ENCODE data around the gene B3GALT2.

B3GALT2 gene

DNA sequence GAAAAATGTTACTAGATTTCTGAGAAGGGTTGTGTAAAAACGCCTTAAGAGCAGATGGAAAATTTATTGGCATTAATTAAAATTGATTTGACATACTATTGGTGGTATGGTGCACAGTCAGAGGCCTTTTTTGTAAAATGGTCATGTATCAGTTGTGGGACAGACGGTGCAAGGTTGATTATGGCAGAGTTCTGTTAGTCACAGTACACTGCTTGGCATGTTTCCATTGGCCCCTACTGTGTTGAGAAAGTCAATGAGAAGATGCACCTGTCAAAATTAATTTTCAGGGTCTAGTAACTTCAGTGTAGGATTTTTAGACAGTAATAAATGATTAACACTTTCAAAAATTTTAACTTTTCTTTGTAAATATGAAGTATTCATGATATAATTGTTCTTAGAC, 4.4 kb downstream of the B3GALT2 start:
- DNase-seq (ENCODE audit: low read depth) = no peak

GRCh38 chr1:193181536-193181935, 4.9 kb downstream of the B3GALT2 start:
- DNase-seq (ENCODE audit: low read depth) = no peak

- no peak for DNase-seq (ENCODE audit: low read depth)
These were observed 7.3 kb downstream of the B3GALT2 start for GRCh38 chr1:193179094-193179493.

- DNase-seq (ENCODE audit: low read depth) = no peak
These were observed 9.6 kb downstream of the B3GALT2 start for GRCh38 chr1:193176788-193177187.

DNA sequence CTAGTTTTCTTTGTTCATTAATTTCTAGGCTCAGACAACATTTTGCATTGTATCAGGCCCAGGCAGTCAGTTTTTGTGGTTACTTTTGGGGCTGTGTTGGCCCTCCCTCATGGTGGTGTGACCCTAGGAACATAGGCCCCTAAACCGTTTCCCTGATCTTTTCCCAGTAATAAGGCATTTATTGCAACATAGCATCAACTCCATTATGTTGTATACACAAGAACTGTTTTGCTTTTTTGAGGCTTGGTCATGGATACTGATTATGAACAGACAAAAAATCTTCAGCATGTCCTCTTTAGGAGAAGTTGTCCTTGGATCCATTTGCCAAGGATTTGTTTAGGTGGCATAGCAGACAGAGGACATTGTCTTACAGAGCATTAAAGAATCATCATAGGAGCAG, 10.3 kb downstream of the B3GALT2 start:
- DNase-seq (ENCODE audit: low read depth) = no peak

DNA sequence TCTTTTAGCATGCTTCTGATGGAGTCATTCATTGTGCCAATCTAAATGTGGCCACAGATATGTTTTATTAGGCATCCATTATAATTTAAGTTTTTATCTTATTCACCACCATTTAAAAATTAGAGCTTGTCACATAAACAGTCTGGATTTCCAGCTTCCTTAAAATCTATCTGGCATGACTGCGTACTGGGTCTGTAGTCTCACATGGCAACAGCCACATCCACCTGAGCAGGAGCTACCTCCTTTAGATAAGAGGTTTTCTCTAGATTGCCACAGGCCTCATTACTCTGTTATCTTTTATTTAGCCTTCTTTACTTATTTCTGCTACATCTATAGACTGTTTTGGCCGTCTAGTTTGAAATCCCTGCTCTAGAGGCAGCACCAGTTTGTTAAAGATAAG, 29.1 kb downstream of the B3GALT2 start:
- DNase-seq (ENCODE audit: low read depth) = no peak

DNA sequence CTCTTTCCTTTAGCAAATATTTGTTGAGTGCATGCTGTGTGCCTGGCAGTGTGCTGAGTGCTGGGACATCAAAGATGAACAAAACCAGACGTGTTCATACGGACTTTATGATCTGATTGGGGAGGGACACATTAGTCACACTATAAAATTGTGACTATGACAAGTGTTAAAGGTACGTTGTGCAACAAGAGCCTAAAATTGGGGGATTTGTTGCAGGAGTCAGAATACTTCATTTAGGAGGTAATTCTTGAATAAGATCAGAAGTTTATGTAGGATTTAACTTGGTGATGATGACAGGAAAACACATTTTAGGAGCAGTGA, 29.6 kb downstream of the B3GALT2 start:
- DNase-seq (ENCODE audit: low read depth) = no peak

DNA sequence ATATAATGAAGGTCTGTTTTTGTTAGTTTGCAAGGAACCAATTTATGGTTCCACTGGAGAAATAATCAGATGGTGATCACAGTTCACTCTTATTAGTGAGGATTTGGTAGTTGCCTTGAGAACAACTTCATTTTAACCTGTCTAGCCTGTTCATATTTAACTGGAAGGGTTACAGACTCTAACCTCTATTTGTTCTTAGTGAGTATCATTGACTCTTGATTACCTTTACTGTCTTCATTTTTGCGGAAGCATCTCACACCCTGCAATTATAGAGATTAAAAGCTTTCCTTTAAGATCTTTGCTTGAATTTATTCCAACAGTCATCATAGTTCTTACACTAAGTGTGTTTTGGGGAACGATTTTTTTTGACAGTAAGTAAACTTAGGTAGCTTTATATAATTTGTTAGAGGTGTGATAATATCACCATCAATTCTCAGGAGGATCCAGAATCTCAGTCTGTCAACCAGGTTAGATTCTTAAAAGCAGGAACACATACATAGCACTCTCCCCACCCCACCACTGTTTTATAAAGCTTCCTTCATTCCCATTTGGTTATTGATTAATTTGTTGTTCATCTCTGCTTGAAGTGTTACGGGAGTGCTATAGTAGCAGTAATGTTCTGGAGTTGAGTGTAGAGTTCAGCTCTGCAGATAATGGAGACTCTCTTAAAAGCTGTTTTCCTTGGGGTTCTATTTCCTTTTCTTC, 30.1 kb downstream of the B3GALT2 start:
- DNase-seq (ENCODE audit: low read depth) = no peak

DNA sequence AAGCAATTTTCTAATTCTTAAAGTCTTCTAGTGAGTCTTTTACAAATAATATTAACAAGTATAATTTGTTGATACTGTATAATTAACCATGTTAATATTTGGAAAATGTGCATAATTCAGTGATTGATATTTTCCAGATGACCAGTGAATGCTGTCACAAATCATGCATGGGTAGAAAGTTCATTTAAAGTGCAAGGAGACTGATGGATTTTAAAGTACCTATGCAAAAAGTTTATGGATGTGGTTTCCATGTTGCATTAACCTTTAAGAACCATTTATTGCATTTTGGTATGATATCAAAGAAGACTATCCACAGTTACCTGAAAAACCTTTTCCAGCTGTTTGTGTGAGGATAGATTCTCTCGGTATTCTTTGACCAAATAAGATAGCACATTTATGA, 41.4 kb downstream of the B3GALT2 start:
- no peak for DNase-seq (ENCODE audit: low read depth)

- no peak for DNase-seq (ENCODE audit: low read depth)
These were observed 42.0 kb downstream of the B3GALT2 start for GRCh38 chr1:193144361-193144938.

- DNase-seq (ENCODE audit: low read depth) = no peak
These were observed 43.1 kb downstream of the B3GALT2 start for GRCh38 chr1:193143285-193143684.

DNA sequence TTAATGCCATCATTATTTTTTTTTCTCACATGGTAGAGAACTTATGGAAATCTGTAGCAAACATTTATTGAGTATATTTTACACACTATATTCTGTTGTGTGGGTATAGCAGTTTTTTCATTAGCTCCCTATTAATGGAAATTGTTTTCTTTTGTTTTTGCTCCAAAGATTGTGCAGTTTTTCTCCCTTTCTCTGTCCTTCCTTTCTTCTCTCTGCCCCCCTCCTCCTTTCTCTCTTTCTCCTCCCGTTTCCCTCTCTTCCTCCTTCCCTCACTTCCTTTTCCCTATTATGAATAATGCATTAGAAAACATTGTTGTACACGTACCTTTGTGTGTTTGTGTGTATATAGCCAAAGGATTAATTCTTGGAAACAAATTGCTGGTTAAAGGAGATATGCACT, 44.0 kb downstream of the B3GALT2 start:
- no peak for DNase-seq (ENCODE audit: low read depth)

DNA sequence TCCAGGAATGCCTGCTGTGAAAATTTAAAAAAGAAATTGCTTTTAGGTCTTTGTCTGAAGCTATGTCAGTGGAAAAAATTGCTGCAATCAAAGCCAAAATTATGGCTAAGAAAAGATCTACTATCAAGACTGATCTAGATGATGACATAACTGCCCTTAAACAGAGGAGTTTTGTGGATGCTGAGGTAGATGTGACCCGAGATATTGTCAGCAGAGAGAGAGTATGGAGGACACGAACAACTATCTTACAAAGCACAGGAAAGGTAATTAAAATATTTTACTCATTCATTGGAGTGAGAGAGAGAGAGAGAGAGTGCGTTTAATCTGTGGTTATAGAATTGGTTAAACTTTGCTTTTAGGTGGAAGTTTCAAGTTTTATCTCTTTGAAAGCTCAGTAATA, 44.6 kb downstream of the B3GALT2 start:
- no peak for DNase-seq (ENCODE audit: low read depth)

GRCh38 chr1:193140254-193140653, 46.2 kb downstream of the B3GALT2 start:
- DNase-seq (ENCODE audit: low read depth) = no peak

DNA sequence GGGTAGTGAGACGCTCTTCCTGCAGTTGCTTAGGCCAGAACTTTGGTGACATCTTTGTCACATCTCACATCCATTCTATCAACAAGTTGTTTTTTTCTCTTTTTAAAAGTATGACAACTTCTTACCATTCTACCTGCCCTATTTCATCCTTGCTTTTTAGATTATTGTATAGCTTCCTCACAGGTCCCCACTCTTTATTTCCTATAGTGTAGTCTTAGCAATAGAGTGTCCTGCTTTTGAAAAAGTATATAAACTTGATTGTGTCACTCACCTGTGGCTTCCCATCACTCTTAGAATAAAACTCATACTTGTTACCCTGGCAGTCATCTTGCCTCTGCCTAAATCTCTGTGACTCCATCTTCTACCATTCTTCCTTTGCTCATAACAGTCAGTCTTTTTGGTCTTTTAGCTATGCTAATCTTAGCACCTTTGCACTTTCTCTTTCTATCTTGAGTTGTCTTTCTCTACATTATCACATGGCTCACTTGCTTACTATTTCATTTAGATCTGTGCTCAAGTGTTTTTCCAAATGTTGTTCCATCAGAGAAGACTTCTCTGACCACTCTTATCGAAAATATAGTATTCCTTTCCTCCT, 55.0 kb downstream of the B3GALT2 start:
- DNase-seq (ENCODE audit: low read depth) = no peak

All from CMK (cell line).